ENCODE measurements around the gene BAMBI. TPM values are rescaled to one million over a fixed set of nuclear protein-coding genes. Genes with fewer than 3 reads are reported as not detected.

Gene BAMBI
- polyA plus RNA-seq, 1 donor (not counting 4 experiments of a cell fraction or from before 2014, with no cell fraction given), result 2.9 TPM

- no peak overlapping the region for H2AFZ ChIP-seq (ENCODE audit: control insufficient read depth, low read length)
- no peaks in the 10 kb centered on the region for H3K9me3 ChIP-seq (ENCODE audit: control insufficient read depth, low read depth, low read length)
- DNase-seq (ENCODE audit: low read depth, low spot score), result no peak
- H3K9ac ChIP-seq (ENCODE audit: control insufficient read depth, extremely low read depth, insufficient read depth, low read length), result no peak overlapping the region
- H3K36me3 ChIP-seq (ENCODE audit: control insufficient read depth in 2 of 2, extremely low read depth in 1 of 2, insufficient read depth in 2 of 2, low read length in 2 of 2), result no peaks in the 10 kb centered on the region
- H3K27ac ChIP-seq (ENCODE audit: control insufficient read depth, insufficient read depth, low read length), result no peak overlapping the region
- no peaks in the 10 kb centered on the region for H4K20me1 ChIP-seq (ENCODE audit: control insufficient read depth, extremely low read depth, insufficient read depth, low read length)
- H3K27me3 ChIP-seq (ENCODE audit: control insufficient read depth, extremely low read depth, insufficient read depth, low read length), result no peaks in the 10 kb centered on the region
- H3K79me2 ChIP-seq (ENCODE audit: control insufficient read depth, insufficient read depth, low read length), result no peaks in the 10 kb centered on the region
- TF ChIP-seq, protein P1, sequence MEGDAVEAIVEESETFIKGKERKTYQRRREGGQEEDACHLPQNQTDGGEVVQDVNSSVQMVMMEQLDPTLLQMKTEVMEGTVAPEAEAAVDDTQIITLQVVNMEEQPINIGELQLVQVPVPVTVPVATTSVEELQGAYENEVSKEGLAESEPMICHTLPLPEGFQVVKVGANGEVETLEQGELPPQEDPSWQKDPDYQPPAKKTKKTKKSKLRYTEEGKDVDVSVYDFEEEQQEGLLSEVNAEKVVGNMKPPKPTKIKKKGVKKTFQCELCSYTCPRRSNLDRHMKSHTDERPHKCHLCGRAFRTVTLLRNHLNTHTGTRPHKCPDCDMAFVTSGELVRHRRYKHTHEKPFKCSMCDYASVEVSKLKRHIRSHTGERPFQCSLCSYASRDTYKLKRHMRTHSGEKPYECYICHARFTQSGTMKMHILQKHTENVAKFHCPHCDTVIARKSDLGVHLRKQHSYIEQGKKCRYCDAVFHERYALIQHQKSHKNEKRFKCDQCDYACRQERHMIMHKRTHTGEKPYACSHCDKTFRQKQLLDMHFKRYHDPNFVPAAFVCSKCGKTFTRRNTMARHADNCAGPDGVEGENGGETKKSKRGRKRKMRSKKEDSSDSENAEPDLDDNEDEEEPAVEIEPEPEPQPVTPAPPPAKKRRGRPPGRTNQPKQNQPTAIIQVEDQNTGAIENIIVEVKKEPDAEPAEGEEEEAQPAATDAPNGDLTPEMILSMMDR (optimal IDR thresholded peaks at IDR 0.05 in 1 of 3, IDR thresholded peaks at IDR 0.05 in 1 of 3, conservative IDR thresholded peaks at IDR 0.05 in 1 of 3; ENCODE audit: extremely low read depth in 1 of 3, insufficient read depth in 2 of 3, low read length in 3 of 3), result no peak
- no peak for TF ChIP-seq EZH2 (IDR thresholded peaks at IDR 0.05; ENCODE audit: low read length)
- H3K9me1 ChIP-seq (ENCODE audit: control insufficient read depth, extremely low read depth, insufficient read depth, low read length), result no peaks in the 10 kb centered on the region
- H3K4me1 ChIP-seq (ENCODE audit: control insufficient read depth, extremely low read depth, insufficient read depth, low read length), result peaks cover 2% of the 10 kb centered on the region
- no peak overlapping the region for H3K4me2 ChIP-seq (ENCODE audit: control insufficient read depth, extremely low read depth, insufficient read depth, low read depth, low read length)
- dilution Hi-C loops (cut with MboI; ENCODE audit: extremely low pct_ligation_motif_present, low sequenced_read_pairs), result no loop called here
- no peak for FAIRE-seq
- no peak overlapping the region for H3K4me3 ChIP-seq (ENCODE audit: control insufficient read depth in 2 of 3, extremely low read depth in 1 of 3, insufficient read depth in 2 of 3, low read depth in 1 of 3, low read length in 3 of 3)
These were observed 37.2 kb downstream of the BAMBI start for GRCh38 chr10:28714401-28715053.

- H3K9me1 ChIP-seq (ENCODE audit: control insufficient read depth, extremely low read depth, insufficient read depth, low read length), result no peaks in the 10 kb centered on the region
- no peaks in the 10 kb centered on the region for H3K27me3 ChIP-seq (ENCODE audit: control insufficient read depth, extremely low read depth, insufficient read depth, low read length)
- FAIRE-seq, result no peak
These were observed 37.9 kb downstream of the BAMBI start for GRCh38 chr10:28715246-28715645.

More at GRCh38 chr10:28715246-28715645, 37.9 kb downstream of the BAMBI start:
- no peaks in the 10 kb centered on the region for H4K20me1 ChIP-seq (ENCODE audit: control insufficient read depth, extremely low read depth, insufficient read depth, low read length)
- dilution Hi-C loops (cut with MboI; ENCODE audit: extremely low pct_ligation_motif_present, low sequenced_read_pairs), result no loop called here
- H3K9ac ChIP-seq (ENCODE audit: control insufficient read depth, extremely low read depth, insufficient read depth, low read length), result no peak overlapping the region
- H3K9me3 ChIP-seq (ENCODE audit: control insufficient read depth, low read depth, low read length), result no peaks in the 10 kb centered on the region
- H3K79me2 ChIP-seq (ENCODE audit: control insufficient read depth, insufficient read depth, low read length), result no peaks in the 10 kb centered on the region
- DNase-seq (ENCODE audit: low read depth, low spot score), result no peak
- no peak overlapping the region for H3K27ac ChIP-seq (ENCODE audit: control insufficient read depth, insufficient read depth, low read length)
- H3K4me2 ChIP-seq (ENCODE audit: control insufficient read depth, extremely low read depth, insufficient read depth, low read depth, low read length), result no peak overlapping the region
- H2AFZ ChIP-seq (ENCODE audit: control insufficient read depth, low read length), result no peak overlapping the region
- H3K36me3 ChIP-seq (ENCODE audit: control insufficient read depth in 2 of 2, extremely low read depth in 1 of 2, insufficient read depth in 2 of 2, low read length in 2 of 2), result no peaks in the 10 kb centered on the region
- H3K4me3 ChIP-seq (ENCODE audit: control insufficient read depth in 2 of 3, extremely low read depth in 1 of 3, insufficient read depth in 2 of 3, low read depth in 1 of 3, low read length in 3 of 3), result no peak overlapping the region
- no peak for TF ChIP-seq EZH2 (IDR thresholded peaks at IDR 0.05; ENCODE audit: low read length)
- TF ChIP-seq, protein P1 (optimal IDR thresholded peaks at IDR 0.05 in 1 of 3, IDR thresholded peaks at IDR 0.05 in 1 of 3, conservative IDR thresholded peaks at IDR 0.05 in 1 of 3; ENCODE audit: extremely low read depth in 1 of 3, insufficient read depth in 2 of 3, low read length in 3 of 3), result no peak
- peaks cover 4% of the 10 kb centered on the region for H3K4me1 ChIP-seq (ENCODE audit: control insufficient read depth, extremely low read depth, insufficient read depth, low read length)

Measured in keratinocyte (primary cell).